DMS 273 (cell line): ENCODE results near the gene CDH2.

Experiments
- DNase-seq: peaks from one replicate; lab custom pipeline; 2025; ENCODE audit not compliant: unreplicated experiment; lab: John Stamatoyannopoulos, UW

The CDH2 gene

DNA sequence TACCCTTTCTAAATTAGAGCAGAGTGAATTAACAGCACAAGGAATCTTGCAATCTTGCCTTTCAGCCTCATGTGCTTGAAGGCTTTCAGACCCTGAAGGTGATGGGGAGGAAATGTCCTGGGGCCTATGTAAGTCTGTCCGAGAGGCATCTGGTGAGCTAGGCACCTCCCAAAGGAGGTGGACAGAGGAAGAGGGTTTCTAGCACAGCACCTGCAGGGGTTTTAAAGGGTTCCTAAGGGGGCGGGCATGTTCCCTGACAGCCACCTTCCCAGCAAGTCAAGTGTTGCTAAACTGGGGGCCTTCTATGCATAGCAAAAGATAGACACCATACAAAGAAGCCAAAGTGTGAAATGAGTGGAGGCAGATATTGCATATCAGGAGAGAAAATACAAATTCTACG is 88.5 kb downstream of the CDH2 start:
- no peak for DNase-seq

- peak; percentile 11 for DNase-seq
Observed at GRCh38 chr18:28086670-28087552, 90.0 kb downstream of the CDH2 start.

DNA sequence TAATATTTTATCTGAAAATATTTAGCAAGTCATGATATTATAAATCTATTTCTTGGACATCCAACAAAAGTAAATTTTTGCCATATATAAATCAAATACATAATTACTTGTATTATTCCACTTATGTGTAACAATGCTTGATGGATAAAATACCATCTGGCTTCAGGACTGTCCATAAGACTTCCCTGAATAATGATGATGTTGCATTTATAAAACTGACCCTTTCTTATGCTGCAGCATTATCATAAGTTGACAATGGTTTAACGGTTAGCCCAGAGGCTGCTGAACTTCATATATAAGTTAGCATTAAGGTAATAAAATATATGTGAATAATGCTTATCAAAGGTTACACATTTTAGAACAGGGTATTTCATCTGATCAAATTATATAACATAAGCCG is 95.4 kb downstream of the CDH2 start:
- no peak for DNase-seq

DNA sequence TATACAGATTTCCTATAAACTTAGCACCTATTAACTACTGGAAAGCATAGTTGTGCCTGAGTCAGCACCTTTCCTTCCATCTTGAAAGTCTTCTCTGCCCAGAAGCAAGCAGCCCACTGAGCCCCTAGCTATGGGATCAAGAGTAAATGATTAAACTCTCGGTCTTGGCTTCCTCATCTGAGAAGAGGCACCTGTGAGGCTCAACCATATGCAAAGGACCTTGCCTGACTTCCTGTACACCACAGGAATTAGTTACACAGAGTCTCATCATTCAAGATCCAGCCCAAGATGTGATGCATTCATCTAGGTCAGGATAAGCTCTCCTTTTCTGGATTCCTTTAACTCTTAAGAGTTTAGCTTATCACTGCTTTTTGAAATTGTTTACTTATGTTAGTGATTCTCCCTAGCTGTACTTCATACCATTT is 96.0 kb downstream of the CDH2 start:
- DNase-seq: no peak

GRCh38 chr18:28079883-28080282 is 97.0 kb downstream of the CDH2 start:
- no peak for DNase-seq

- DNase-seq: no peak
Observed at GRCh38 chr18:28078849-28079248, 98.1 kb downstream of the CDH2 start.

DNA sequence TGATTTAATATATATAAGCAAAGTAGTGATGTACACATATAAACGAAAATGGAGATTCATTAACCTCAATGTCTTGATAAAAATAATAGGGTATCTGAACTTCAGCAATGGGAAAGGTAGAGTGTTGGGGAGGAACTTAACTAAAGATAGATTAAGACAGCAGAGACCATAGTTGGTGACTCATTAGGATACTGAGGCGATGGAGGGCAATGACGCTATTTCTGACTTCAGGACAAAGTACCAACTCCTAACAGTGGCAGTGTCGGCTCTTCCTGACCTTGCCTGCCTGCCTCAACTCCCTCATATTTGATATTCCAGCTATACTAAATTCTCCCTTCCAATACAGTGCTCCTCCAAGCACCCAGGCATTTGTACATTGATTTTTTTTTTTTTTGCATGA is 98.6 kb downstream of the CDH2 start:
- DNase-seq: no peak

DNA sequence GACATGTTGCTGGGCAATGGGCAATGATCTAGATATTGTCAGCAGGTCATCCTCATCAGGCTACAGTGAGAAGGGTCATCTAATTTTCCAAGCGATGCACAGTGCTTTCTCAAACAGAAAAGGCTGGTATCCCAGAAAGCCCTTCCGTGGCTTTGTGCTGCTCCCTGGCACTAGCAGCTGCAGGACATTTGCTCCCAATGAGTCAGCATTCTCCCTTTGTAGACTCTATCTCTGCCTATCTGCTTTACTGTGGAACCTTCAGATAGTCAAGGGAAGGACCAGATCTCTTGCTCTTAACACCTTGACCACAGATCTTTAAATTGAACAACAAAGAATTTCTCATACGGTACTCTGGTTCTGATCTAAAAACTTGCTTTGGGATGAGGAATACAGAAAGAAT is 101.4 kb downstream of the CDH2 start:
- peak; percentile 6 for DNase-seq

DNA sequence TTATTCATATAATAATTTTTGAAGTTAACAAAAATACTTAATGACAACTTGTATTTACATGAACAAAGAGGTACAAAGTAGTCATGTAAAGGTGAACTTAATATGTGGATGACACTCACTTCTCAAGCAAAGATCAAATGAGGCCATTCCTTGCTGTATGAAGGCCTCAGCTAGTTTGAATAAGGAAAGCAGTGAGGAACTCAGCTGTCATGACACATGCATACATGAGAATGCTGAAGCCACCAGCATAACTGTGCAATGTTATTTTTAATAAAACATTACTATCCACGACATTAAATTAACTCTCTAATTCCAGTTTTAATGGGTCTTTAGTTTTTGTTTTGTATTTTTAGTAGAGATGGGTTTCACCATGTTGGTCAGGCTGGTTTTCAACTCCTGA is 102.9 kb downstream of the CDH2 start:
- DNase-seq: no peak

DNA sequence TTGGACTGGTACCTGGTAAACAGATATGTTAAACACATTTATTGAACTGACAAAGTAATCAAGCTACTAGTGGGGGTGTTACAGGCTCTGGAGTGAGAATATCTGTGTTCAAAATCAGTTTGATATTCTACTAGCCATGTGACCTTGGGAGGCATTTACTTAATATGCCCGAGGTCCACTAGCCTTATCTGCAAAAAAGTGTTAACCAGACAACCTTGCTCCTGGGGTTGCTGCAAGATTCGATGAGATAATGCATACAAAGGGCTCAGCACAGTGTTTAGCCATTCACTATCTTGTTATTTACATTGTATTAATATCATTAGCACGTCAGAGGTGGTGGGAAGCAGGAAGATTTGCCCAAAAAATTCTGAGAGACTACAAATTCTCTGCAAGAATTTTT is 103.3 kb downstream of the CDH2 start:
- no peak for DNase-seq

GRCh38 chr18:28071199-28071598 is 105.7 kb downstream of the CDH2 start:
- no peak for DNase-seq

DNA sequence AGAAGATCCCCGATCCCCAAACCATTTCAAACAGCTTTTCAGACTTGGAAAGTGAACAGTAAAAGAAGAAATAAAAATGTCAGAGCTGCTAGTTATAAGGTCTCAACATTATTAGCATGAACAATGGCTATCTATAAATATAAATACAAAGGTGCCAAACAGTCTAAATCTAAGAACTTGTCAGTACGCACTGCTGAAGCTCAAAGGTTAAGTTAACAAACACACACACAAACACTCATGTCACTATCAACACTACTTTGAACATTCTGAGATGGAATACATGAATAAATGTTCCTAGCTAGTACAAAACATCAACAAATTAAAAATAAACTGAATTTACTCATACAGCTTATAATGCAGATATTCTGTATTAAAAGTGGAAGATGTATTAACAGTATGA is 108.7 kb downstream of the CDH2 start:
- DNase-seq: no peak

DNA sequence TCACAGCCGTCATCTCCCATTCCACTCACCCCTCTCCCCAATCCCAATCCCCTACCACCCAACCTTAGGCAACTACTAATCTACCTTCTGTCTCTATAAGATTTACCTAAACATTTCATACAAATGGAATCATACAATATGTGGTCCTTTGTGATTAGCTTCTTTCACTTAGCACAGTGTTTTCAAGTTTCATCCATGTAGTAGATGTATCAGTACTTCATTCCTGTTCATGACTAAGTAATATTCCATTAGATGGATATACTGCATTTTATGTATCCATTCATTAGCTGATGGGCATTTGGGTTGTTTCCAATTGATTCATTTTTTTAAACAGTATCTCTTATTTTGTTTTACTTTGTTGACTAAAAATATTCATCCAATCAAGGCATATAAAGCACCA is 109.6 kb downstream of the CDH2 start:
- DNase-seq: no peak

DNA sequence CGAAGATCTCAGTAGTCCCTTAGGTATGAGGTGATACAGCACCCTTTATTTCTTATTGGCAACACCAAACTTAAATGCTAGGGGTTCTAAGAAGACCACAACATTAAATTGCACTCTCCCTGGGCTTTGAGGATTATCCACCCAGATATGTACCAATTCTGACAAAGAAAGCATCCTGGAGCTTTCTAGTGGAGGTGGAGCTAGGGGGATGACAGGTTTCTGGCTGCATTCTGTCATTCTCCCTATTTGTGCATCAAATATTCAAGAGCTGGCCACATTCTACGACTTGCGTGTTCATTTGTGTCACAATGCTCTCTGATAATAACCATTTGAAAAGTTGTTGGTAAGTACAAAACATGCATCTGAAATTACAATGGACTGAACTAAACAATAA is 111.1 kb downstream of the CDH2 start:
- no peak for DNase-seq

DNA sequence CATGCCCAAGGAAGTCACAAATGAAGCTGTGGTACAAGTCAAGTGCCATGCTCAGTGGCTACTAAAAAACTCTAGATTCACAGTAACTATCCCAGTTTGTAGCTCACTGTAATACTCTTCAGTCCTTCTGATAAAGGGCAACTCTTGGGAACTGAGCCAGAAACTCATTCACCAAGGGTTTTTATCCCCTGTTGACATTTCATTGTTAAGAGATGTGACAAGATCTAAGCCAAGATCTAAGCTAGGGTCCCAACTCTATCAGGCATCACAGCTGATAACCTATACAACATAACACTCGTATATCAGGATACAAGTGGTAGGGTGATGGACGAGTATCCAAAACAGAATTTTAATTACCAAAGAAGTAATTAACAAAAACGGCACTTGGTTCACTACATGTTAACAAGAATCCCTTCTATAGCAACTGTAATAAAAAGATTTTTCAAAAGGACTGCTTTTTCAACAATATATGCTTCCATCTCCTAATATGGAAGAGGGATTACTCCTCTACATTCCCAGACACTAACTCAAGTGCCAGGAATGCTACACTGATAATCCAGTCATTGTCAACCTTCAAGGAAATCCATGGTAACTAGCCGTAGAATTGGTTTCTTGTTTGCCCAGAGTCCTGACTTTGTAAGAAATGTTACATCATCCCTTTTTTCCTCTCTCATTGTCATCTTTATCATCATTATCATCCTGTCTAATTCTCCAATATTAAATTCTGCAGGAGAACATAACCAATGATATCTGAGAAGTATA is 111.7 kb downstream of the CDH2 start:
- DNase-seq: no peak

DNA sequence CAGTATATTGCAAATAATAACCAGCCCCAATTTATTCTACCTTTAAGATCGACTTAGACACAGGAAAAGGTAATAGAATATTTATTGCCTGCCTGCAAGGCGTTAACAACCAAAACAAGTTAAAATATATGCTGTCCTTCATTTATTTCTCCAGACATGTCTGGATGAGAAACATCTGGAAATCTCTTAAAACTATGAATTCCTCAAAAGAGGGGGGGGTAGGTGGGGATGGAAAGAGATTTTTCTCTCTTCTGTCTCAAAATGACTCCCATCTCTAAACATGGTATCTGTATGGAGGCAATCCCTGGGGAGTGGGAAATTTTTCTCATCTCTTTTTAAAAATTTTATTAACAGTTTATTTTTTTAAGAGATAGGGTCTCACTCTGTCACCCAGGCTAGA is 113.0 kb downstream of the CDH2 start:
- DNase-seq: no peak

- no peak for DNase-seq
Observed at GRCh38 chr18:28063271-28063761, 113.6 kb downstream of the CDH2 start.

DNA sequence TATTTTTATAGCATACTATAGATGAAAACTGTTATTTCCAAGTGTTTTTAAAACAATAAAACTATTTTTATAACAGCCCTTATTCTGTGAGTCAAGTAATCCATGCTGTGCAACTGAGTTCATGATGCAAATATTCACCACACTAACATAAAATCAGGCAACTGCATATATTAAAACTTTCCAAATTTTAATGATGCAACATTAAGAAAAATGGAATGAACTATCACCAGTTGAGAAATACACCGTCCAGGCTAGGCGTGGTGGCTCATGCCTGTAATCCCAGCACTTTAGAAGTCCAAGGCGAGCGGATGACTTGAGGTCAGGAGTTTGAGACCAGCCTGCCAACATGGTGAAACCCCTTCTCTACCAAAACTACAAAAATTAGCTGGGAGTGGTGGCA is 114.5 kb downstream of the CDH2 start:
- DNase-seq: no peak

- no peak for DNase-seq
Observed at GRCh38 chr18:28059861-28060260, 117.1 kb downstream of the CDH2 start.

GRCh38 chr18:28050545-28050944 is 126.4 kb downstream of the CDH2 start:
- peak; percentile 53 for DNase-seq

GRCh38 chr18:28048612-28049011 is 128.3 kb downstream of the CDH2 start:
- DNase-seq: no peak

DNA sequence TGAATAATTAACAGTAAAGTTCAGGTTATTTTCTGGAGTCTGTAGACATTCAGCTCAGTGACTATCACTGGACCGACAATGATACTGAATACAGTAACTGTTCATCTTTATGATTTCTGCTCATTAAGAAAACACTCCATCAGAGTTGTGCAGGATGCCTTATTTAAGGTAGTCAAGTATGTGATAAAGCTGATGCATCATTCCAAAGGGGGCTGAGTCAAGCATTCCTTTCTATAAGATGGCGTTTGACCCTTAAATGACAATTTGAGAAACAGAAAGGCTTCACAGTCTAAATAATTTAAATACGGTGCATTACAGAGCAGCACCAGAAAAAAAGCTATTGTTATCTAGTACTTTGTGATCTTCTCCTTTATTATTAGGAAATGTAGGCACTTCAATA is 131.1 kb downstream of the CDH2 start:
- no peak for DNase-seq
